GM23338 (cell line): ENCODE data around the gene MEP1A. TPM values are rescaled to one million over a fixed set of nuclear protein-coding genes. Genes with fewer than 3 reads are reported as not detected.

ENCODE experiments used
- ATAC-seq: fragments of 200-7000 bp; cut with Tn5 transposase; 3 replicates; pipeline ENCODE4 v1.9.1; 2020
- DNase-seq: peaks from one replicate; pipeline ENCODE4 v3.0.0-alpha.2; 2015; ENCODE audit warnings: low spot score
- H2AFZ ChIP-seq: fragments of 200-600 bp; sonication (generic); 2 replicates; pipeline ENCODE4 v1.8.0; 2016; ENCODE audit warnings: antibody characterized with exemption, mild to moderate bottlenecking, moderate library complexity
- H3F3A ChIP-seq: fragments of 200-600 bp; sonication (generic); replicated peaks from 2 replicates; pipeline ENCODE4 v1.8.0; 2017; ENCODE audit warnings: antibody characterized with exemption, mixed run types, low read depth
- H3K27ac ChIP-seq: fragments of 200-600 bp; sonication (generic); 2 replicates; pipeline ENCODE4 v1.6.1; 2016; ENCODE audit warnings: low read depth
- H3K27me3 ChIP-seq: fragments of 200-600 bp; sonication (generic); 2 replicates; pipeline ENCODE4 v1.8.0; 2016; ENCODE audit warnings: mild to moderate bottlenecking, mixed run types, moderate library complexity; ENCODE audit not compliant: insufficient read depth
- H3K36me3 ChIP-seq: fragments of 200-600 bp; sonication (generic); 2 replicates; pipeline ENCODE4 v1.8.0; 2016; ENCODE audit warnings: mild to moderate bottlenecking; ENCODE audit not compliant: insufficient read depth
- H3K4me1 ChIP-seq: fragments of 200-600 bp; sonication (generic); 2 replicates; pipeline ENCODE4 v1.8.0; 2016; ENCODE audit warnings: mild to moderate bottlenecking, moderate library complexity; ENCODE audit not compliant: insufficient read depth
- H3K4me2 ChIP-seq: fragments of 200-600 bp; sonication (generic); 2 replicates; pipeline ENCODE4 v1.7.1; 2017; ENCODE audit warnings: mixed run types
- H3K4me3 ChIP-seq: fragments of 200-600 bp; sonication (generic); 2 replicates; pipeline ENCODE4 v1.6.1; 2016; ENCODE audit warnings: mixed run types
- H3K79me2 ChIP-seq: fragments of 200-600 bp; sonication (generic); replicated peaks from 2 replicates; pipeline ENCODE4 v1.8.0; 2017; ENCODE audit warnings: mild to moderate bottlenecking; ENCODE audit not compliant: insufficient read depth
- H3K9me2 ChIP-seq: fragments of 200-600 bp; sonication (generic); 2 replicates; pipeline ENCODE4 v1.8.0; 2017; ENCODE audit not compliant: insufficient read depth
- H4K20me1 ChIP-seq: fragments of 200-600 bp; sonication (generic); replicated peaks from 2 replicates; pipeline ENCODE4 v1.8.0; 2017; ENCODE audit warnings: mild to moderate bottlenecking; ENCODE audit not compliant: insufficient read depth
- H3K27ac Mint-ChIP-seq: 2 replicates; pipeline ENCODE4 v1.8.0; 2020; ENCODE audit warnings: inconsistent platforms, mild to moderate bottlenecking, moderate library complexity, mixed read lengths
- H3K27me3 Mint-ChIP-seq: 3 replicates; pipeline ENCODE4 v1.8.0; 2022; ENCODE audit warnings: low read depth, mild to moderate bottlenecking, moderate library complexity, mixed read lengths, inconsistent platforms; ENCODE audit not compliant: insufficient read depth, poor library complexity
- H3K36me3 Mint-ChIP-seq: 3 replicates; pipeline ENCODE4 v1.8.0; 2021; ENCODE audit warnings: low read depth, mild to moderate bottlenecking, inconsistent platforms, moderate library complexity, mixed read lengths
- H3K4me1 Mint-ChIP-seq: 3 replicates; pipeline ENCODE4 v1.8.0; 2020; ENCODE audit warnings: mild to moderate bottlenecking, inconsistent platforms, mixed read lengths
- H3K4me3 Mint-ChIP-seq: 3 replicates; pipeline ENCODE4 v1.8.0; 2021; ENCODE audit warnings: moderate library complexity, mild to moderate bottlenecking, inconsistent platforms, mixed read lengths
- H3K9me3 Mint-ChIP-seq: 3 replicates; pipeline ENCODE4 v1.8.0; 2020; ENCODE audit warnings: moderate library complexity, mild to moderate bottlenecking, inconsistent platforms, mixed read lengths
- CTCF ChIP-seq, 2 experiments: fragments of 200-600 bp in 1 of 2; sonication (generic) in 1 of 2; conservative IDR thresholded peaks; 2 replicates each; pipeline versions ENCODE4 v1.5.1 to v1.6.1; 2016 to 2017; ENCODE audit warnings: antibody characterized with exemption in 2 of 2, low read depth in 2 of 2, mild to moderate bottlenecking in 2 of 2, moderate library complexity in 1 of 2
- EZH2 ChIP-seq: fragments of 200-600 bp; sonication (generic); IDR thresholded peaks from one replicate; pipeline ENCODE4 v1.8.0; 2017; ENCODE audit warnings: antibody characterized with exemption, mild to moderate bottlenecking, low read depth; ENCODE audit not compliant: unreplicated experiment
- JUNB ChIP-seq: IDR thresholded peaks from one replicate; pipeline ENCODE4 v1.6.1; 2016; ENCODE audit warnings: antibody characterized with exemption; ENCODE audit not compliant: unreplicated experiment
- REST ChIP-seq: IDR thresholded peaks from one replicate; pipeline ENCODE4 v1.6.1; 2018; ENCODE audit warnings: antibody characterized with exemption; ENCODE audit not compliant: unreplicated experiment
- STAT1 ChIP-seq: IDR thresholded peaks from one replicate; pipeline ENCODE4 v1.6.1; 2016; ENCODE audit warnings: antibody characterized with exemption; ENCODE audit not compliant: unreplicated experiment
- ZNF331 ChIP-seq: fragments of 250-450 bp; sonication (Bioruptor Pico); IDR thresholded peaks from 2 replicates; pipeline ENCODE4 v1.5.0; 2020; ENCODE audit warnings: low read depth, mild to moderate bottlenecking, moderate library complexity
- ZNF462 ChIP-seq: fragments of 250-450 bp; sonication (Bioruptor Pico); IDR thresholded peaks from 2 replicates; pipeline ENCODE4 v1.5.0; 2020; ENCODE audit warnings: mild to moderate bottlenecking, moderate library complexity
- polyA plus RNA-seq: library from polyadenylated mRNA; unstranded; fragments of >200 nt; fragmentation: Nextera tagmentation; extraction: Ambion mirVana; gene quantifications from 2 replicates; pipeline ENCODE4 v1.2.1, GENCODE V29; 2016
- total RNA-seq: library from RNA; depleted of rRNA; stranded (reverse); fragments of >200 nt; shearing (Covaris generic); gene quantifications from 2 replicates; pipeline ENCODE4 v1.2.3, GENCODE V29; 2014

The MEP1A gene
- total and polyA plus RNA-seq, 2 experiments from 2014 or later = not detected

- Mint-ChIP-seq H3K27me3 (peaks cover 1% of the 10 kb centered on the region), H3K4me3 (no peak overlapping the region), H3K9me3 (no peaks in the 10 kb centered on the region), H3K4me1 (peaks cover 17% of the 10 kb centered on the region), H3K36me3 (no peaks in the 10 kb centered on the region), H3K27ac (no peak overlapping the region)
- Histone ChIP-seq H3K4me3 (no peak overlapping the region), H4K20me1 (no peaks in the 10 kb centered on the region), H3K27me3 (no peaks in the 10 kb centered on the region), H3K79me2 (no peaks in the 10 kb centered on the region), H3K4me2 (no peak overlapping the region), H3K9me2 (peaks cover 9% of the 10 kb centered on the region; the same call in 1 of the 2 replicates), H2AFZ (no peak overlapping the region), H3F3A (no peaks in the 10 kb centered on the region), H3K27ac (no peak overlapping the region), H3K4me1 (peaks cover 12% of the 10 kb centered on the region), H3K36me3 (no peaks in the 10 kb centered on the region)
- no peak for TF ChIP-seq EZH2
- no peak for TF ChIP-seq REST
- no peak for TF ChIP-seq STAT1
- TF ChIP-seq ZNF462 (CRISPR knock-in tag) = no peak
- TF ChIP-seq CTCF (conservative IDR thresholded peaks at IDR 0.05; ENCODE audit: low read depth in 2 of 2) = no peak
- TF ChIP-seq JUNB = no peak
- no peak for TF ChIP-seq ZNF331 (CRISPR knock-in tag)
- no peak for ATAC-seq
- no peak for DNase-seq
Measured at GRCh38 chr6:46863791-46864190, 70.6 kb downstream of the MEP1A start.
